Heart right ventricle (tissue), 16 donors: ENCODE measurements around the gene DNAI7. TPM values are rescaled to one million over a fixed set of nuclear protein-coding genes. Genes with fewer than 3 reads are reported as not detected.

ENCODE experiments used
- ATAC-seq, 8 donors: fragments of 200-7000 bp; cut with Tn5 transposase; one replicate each; pipeline ENCODE4 v1.9.1; 2020; ENCODE audit warnings: mild to moderate bottlenecking in 8 of 8, moderate library complexity in 8 of 8, moderate number of reproducible peaks in 1 of 8
- DNase-seq, 2 donors: peaks; one replicate each; pipeline ENCODE4 v3.0.0-alpha.2; 2020
- H3K27ac ChIP-seq, 10 donors: fragments of 200-600 bp; sonication (generic) in 2 of 10; one replicate each; pipeline versions ENCODE4 v1.5.0 to v1.8.0; 2020 to 2022; ENCODE audit warnings: mild to moderate bottlenecking in 3 of 10
- H3K27me3 ChIP-seq, 7 donors: fragments of 200-600 bp; one replicate each; pipeline ENCODE4 v1.8.0; 2021 to 2022; ENCODE audit warnings: mild to moderate bottlenecking in 2 of 7
- H3K36me3 ChIP-seq, 9 donors: fragments of 200-600 bp; sonication (generic) in 1 of 9; one replicate each; pipeline versions ENCODE4 v1.5.0 to v1.8.0; 2020 to 2022; ENCODE audit warnings: mild to moderate bottlenecking in 2 of 9
- H3K4me1 ChIP-seq, 9 donors: fragments of 200-600 bp; sonication (generic) in 1 of 9; one replicate each; pipeline versions ENCODE4 v1.5.0 to v1.8.0; 2020 to 2022; ENCODE audit warnings: mild to moderate bottlenecking in 4 of 9
- H3K4me3 ChIP-seq, 10 donors: fragments of 200-600 bp; sonication (generic) in 2 of 10; one replicate each; pipeline versions ENCODE4 v1.5.0 to v1.8.0; 2020 to 2022; ENCODE audit warnings: mild to moderate bottlenecking in 7 of 10, moderate library complexity in 2 of 10
- H3K9me3 ChIP-seq, 11 donors: fragments of 200-600 bp in 10 of 11; sonication (generic) in 2 of 11; one replicate each; pipeline versions ENCODE4 v1.5.0 to v1.8.0; 2013 to 2022; ENCODE audit warnings: mild to moderate bottlenecking in 2 of 11, control low read depth in 1 of 11, moderate library complexity in 1 of 11
- WGBS, 2 donors: extraction: QIAGEN DNeasy Blood & Tissue Kit; methylation state at CpG; one replicate each; pipeline ENCODE4 v1.1.7; 2013; ENCODE audit warnings: inconsistent platforms in 1 of 2; 5-methylcytosine and 5-hydroxymethylcytosine counted together
- intact Hi-C, 10 donors: fragments of 100-400 bp; cut with DNase I; formaldehyde crosslinking; loops; one replicate each; pipeline versions ENCODE4 v1.11.1 to v1.14.2; 2022
- polyA plus RNA-seq, 2 donors: library from polyadenylated mRNA; stranded (reverse); fragments of 200-250 nt; gene quantifications; one replicate each; pipeline ENCODE4 v1.2.3, GENCODE V29; 2013
- total RNA-seq, 10 donors: library from RNA; stranded (reverse); fragmentation: NEBNext Ultra II Directional in 3 of 10; extraction: Animal tissue kit (Norgen Biotek cat#: 25700) in 3 of 10; gene quantifications; one replicate each; pipeline versions ENCODE4 v1.2.1 to v1.2.4, GENCODE V29; 2021 to 2023
- TF ChIP-seq, protein P1 (sequence below), 9 donors: fragments of 200-600 bp; sonication (generic) in 2 of 9; IDR thresholded peaks; one replicate each; pipeline versions ENCODE4 v1.5.0 to v1.8.0; 2021 to 2022; ENCODE audit warnings: antibody characterized with exemption in 9 of 9, mild to moderate bottlenecking in 5 of 9, moderate library complexity in 1 of 9
- donor health status: Arrhythmogenic right ventricular cardiomyopathy.
- donor health status: ischemic (EF 13 %, LVEDD 7.1; RV severe dilation, severe dysfunction).
- donor health status: healthy with polysubstance abuse.
- donor health status: DM: no; HTN: yes; CAD: no.
- donor health status: DM: no; HTN: no; CAD: no.
- donor health status: ischemic (EF 25% LVEDD 6.9; RV normal size, moderate dysfunction).
- donor health status: ischemic (EF 25% LVEDD 5.7; RV mildly dilated, moderate dysfunction).
- donor health status: healthy.
- donor health status: DM: yes; HTN: yes; CAD: no.
- donor health status: Ischemic cardiomyopathy.
- donor health status: ischemic (EF 35%, LVEDD 5.7; RV mildly dilated, moderate dysfunction).
- donor health status: nonischemic (EF 11% LVEDD 7.7; RV severe dilation, severe dysfunction).
- donor health status: DM: yes; HTN: yes; CAD: no.
- donor health status: PGD.
- donor health status: ischemic (EF 29% LVEDD 5.4; RV normal size, mild dysfunction).
- donor health status: nonischemic (EF 23%, LVEDD 6.1; RV moderate dilation, normal function).

The DNAI7 gene
- total and polyA plus RNA-seq, 12 donors: 0.04 to 1.8 (median 0.79) TPM

DNA sequence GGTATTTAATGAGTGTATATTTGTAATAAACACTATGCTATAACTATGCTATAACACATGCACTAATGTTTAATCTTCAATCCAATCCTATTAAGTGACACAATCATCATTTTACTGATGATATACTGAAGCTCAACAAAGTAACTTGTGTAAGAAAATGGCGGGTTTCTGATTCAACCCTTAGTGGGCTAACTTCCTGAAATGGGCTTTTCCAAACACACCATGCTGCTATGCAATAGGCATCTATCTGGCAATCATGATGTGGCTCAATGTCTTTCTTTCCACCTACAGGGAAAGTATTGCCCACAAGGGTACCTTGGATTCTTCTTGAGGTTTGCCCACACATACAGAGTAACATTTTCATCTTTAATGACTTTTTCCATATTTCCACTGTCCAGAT is 48.3 kb downstream of the DNAI7 start:
- no peak for ATAC-seq

DNA sequence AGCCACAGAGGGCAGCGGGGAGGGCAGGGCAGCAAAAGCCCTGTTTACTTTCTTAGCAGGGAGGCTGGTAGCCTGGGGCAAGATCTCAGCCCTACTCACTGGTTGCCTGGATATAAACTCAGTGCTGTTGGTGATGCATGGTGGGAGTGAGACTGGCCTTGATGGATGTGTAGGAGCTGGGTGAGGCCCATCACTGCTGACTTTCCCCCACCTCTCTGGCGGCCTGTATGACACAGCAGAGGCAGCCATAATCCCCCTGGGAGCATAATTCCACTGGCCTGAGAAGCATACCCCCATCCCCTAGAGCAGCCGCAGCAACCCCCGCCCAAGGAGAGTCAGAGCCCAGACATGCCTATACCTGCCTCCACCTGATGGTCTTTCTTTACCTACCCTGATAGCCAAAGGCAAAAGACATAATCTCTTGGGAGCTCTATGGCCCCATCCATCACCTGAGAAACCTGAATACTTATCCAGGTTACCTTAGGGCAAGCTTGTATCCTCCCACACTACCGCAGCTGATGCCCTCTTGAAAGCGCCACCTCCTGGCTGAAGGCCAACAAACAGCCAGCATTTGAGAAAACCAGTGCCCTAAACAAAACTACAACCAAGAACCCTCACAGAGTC is 59.3 kb downstream of the DNAI7 start:
- 68 to 86% methylated on average over 6 of the region's 6 CpGs for WGBS, 2 donors
- Histone ChIP-seq H3K36me3 (no peaks in the 10 kb centered on the region), H3K4me3 (no peak overlapping the region), H3K9me3 (peaks cover 0 to 22% (median 0%) of the 10 kb centered on the region in 11 donors), H3K27ac (no peak overlapping the region), H3K4me1 (no peaks in the 10 kb centered on the region), H3K27me3 (no peaks in the 10 kb centered on the region)
- no peak for ATAC-seq
- intact Hi-C loops: no loop called here
- TF ChIP-seq, protein P1, sequence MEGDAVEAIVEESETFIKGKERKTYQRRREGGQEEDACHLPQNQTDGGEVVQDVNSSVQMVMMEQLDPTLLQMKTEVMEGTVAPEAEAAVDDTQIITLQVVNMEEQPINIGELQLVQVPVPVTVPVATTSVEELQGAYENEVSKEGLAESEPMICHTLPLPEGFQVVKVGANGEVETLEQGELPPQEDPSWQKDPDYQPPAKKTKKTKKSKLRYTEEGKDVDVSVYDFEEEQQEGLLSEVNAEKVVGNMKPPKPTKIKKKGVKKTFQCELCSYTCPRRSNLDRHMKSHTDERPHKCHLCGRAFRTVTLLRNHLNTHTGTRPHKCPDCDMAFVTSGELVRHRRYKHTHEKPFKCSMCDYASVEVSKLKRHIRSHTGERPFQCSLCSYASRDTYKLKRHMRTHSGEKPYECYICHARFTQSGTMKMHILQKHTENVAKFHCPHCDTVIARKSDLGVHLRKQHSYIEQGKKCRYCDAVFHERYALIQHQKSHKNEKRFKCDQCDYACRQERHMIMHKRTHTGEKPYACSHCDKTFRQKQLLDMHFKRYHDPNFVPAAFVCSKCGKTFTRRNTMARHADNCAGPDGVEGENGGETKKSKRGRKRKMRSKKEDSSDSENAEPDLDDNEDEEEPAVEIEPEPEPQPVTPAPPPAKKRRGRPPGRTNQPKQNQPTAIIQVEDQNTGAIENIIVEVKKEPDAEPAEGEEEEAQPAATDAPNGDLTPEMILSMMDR (IDR thresholded peaks at IDR 0.05): no peak
- DNase-seq: no peak

More for the DNA sequence above, 48.3 kb downstream of the DNAI7 start:
- H3K9me3 ChIP-seq: no peaks in the 10 kb centered on the region
- TF ChIP-seq, protein P1 (IDR thresholded peaks at IDR 0.05): no peak
- H3K4me1 ChIP-seq: peaks cover 0 to 6% (median 0%) of the 10 kb centered on the region in 9 donors
- intact Hi-C loops: no loop called here
- H3K27me3 ChIP-seq: no peaks in the 10 kb centered on the region
- no peak overlapping the region for H3K4me3 ChIP-seq
- no peak overlapping the region for H3K27ac ChIP-seq
- H3K36me3 ChIP-seq: no peaks in the 10 kb centered on the region
- no peak for DNase-seq
- 98 to 100% methylated on average over 1 of the region's 1 CpG for WGBS, 2 donors

DNA sequence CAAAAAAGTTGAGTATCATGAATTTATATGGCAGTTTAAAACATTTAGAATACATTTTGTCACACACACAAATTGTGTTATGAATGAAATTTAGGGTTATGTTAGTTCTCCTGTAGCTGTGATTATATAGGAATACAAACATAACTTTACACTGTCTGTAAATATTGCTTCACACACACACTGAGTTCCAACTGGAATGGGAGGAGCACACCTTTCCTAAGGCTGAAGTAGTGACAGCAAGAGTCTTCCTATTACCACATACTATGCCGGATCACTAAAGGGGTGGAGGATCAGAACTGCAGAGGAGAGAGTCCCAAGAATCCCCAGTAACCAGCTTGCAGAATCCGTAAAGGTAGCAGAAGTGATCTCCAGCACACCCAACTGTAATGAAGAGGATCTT is 63.7 kb downstream of the DNAI7 start:
- no peak overlapping the region for H3K27ac ChIP-seq
- H3K9me3 ChIP-seq: peaks cover 0 to under 1% (median 0%) of the 10 kb centered on the region in 11 donors
- no peak for DNase-seq
- no peaks in the 10 kb centered on the region for H3K4me1 ChIP-seq
- no peak overlapping the region for H3K4me3 ChIP-seq
- TF ChIP-seq, protein P1 (IDR thresholded peaks at IDR 0.05): no peak
- no peaks in the 10 kb centered on the region for H3K27me3 ChIP-seq
- no peaks in the 10 kb centered on the region for H3K36me3 ChIP-seq
- intact Hi-C loops: loop anchor here in 4 of 10 donors (1.0 to 5.0 kb wide), 3 partner anchors 139 to 140 kb away; no protein-coding TSS in a partner anchor
- 68 to 73% methylated on average over 2 of the region's 2 CpGs for WGBS, 2 donors
- ATAC-seq: no peak

DNA sequence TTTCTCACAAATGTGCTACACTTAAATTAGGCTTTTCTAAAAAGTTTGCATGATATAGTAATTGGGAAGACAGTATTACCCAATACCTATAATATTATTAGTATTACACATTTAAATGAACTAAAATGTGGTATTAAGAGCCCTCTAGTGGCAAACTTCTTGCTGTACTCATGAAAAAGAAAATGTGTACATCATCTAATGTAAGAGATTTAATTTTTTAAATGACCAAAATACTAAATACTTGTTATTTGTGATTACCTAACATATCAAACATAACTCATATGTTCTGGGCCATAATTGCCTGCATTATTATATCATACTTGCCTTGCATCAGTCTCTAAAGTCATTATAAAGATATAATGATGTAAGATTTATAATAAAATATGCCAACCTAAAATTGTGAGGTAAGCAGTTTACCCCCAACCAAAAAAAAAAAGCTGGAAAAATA is 64.2 kb downstream of the DNAI7 start:
- ATAC-seq (no peak), DNase-seq (no peak)
- TF ChIP-seq, protein P1 (IDR thresholded peaks at IDR 0.05): peak; percentile 50 to 84 (median 75)
- intact Hi-C loops: loop anchor here in 5 of 10 donors (1.0 to 5.0 kb wide), 3 partner anchors 138 to 140 kb away; no protein-coding TSS in a partner anchor
- no peaks in the 10 kb centered on the region for H3K9me3 ChIP-seq
- H3K27me3 ChIP-seq: no peaks in the 10 kb centered on the region
- no peaks in the 10 kb centered on the region for H3K36me3 ChIP-seq
- no peaks in the 10 kb centered on the region for H3K4me1 ChIP-seq
- no peak overlapping the region for H3K27ac ChIP-seq
- no peak overlapping the region for H3K4me3 ChIP-seq
